HK-2 (cell line): Measurements from ENCODE around the gene MAP3K2.
"Not testable (repeated sequence)": the region's sequence is repeated elsewhere in the genome, so short reads cannot be mapped to it uniquely, and the experiment has no call there.

ENCODE experiments used
- DNase-seq: peaks from one replicate; pipeline ENCODE4 v3.0.0-alpha.2; 2018; ENCODE audit not compliant: unreplicated experiment

Gene MAP3K2

DNA sequence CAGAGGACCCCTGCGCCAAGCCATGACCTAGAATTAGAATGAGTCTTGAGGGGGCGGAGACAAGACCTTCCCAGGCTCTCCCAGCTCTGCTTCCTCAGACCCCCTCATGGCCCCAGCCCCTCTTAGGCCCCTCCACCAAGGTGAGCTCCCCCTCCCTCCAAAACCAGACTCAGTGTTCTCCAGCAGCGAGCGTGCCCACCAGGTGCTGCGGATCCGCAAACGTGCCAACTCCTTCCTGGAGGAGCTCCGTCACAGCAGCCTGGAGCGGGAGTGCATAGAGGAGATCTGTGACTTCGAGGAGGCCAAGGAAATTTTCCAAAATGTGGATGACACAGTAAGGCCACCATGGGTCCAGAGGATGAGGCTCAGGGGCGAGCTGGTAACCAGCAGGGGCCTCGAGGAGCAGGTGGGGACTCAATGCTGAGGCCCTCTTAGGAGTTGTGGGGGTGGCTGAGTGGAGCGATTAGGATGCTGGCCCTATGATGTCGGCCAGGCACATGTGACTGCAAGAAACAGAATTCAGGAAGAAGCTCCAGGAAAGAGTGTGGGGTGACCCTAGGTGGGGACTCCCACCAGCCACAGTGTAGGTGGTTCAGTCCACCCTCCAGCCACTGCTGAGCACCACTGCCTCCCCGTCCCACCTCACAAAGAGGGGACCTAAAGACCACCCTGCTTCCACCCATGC is 33.5 kb upstream of the MAP3K2 start:
- no peak for DNase-seq

DNA sequence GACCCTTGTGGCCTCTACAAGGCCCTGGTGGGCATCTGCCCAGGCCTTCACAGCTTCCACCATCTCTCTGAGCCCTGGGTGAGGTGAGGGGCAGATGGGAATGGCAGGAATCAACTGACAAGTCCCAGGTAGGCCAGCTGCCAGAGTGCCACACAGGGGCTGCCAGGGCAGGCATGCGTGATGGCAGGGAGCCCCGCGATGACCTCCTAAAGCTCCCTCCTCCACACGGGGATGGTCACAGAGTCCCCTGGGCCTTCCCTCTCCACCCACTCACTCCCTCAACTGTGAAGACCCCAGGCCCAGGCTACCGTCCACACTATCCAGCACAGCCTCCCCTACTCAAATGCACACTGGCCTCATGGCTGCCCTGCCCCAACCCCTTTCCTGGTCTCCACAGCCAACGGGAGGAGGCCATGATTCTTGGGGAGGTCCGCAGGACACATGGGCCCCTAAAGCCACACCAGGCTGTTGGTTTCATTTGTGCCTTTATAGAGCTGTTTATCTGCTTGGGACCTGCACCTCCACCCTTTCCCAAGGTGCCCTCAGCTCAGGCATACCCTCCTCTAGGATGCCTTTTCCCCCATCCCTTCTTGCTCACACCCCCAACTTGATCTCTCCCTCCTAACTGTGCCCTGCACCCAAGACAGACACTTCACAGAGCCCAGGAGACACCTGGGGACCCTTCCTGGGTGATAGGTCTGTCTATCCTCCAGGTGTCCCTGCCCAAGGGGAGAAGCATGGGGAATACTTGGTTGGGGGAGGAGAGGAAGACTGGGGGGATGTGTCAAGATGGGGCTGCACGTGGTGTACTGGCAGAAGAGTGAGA is 32.5 kb upstream of the MAP3K2 start:
- DNase-seq = no peak

DNA sequence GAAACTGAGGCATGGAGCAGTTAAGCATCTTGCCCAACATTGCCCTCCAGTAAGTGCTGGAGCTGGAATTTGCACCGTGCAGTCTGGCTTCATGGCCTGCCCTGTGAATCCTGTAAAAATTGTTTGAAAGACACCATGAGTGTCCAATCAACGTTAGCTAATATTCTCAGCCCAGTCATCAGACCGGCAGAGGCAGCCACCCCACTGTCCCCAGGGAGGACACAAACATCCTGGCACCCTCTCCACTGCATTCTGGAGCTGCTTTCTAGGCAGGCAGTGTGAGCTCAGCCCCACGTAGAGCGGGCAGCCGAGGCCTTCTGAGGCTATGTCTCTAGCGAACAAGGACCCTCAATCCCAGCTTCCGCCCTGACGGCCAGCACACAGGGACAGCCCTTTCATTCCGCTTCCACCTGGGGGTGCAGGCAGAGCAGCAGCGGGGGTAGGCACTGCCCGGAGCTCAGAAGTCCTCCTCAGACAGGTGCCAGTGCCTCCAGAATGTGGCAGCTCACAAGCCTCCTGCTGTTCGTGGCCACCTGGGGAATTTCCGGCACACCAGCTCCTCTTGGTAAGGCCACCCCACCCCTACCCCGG is 31.8 kb upstream of the MAP3K2 start:
- no peak for DNase-seq

DNA sequence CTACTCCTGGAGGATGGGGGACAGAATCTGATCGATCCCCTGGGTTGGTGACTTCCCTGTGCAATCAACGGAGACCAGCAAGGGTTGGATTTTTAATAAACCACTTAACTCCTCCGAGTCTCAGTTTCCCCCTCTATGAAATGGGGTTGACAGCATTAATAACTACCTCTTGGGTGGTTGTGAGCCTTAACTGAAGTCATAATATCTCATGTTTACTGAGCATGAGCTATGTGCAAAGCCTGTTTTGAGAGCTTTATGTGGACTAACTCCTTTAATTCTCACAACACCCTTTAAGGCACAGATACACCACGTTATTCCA is 31.3 kb upstream of the MAP3K2 start:
- DNase-seq = no peak

DNA sequence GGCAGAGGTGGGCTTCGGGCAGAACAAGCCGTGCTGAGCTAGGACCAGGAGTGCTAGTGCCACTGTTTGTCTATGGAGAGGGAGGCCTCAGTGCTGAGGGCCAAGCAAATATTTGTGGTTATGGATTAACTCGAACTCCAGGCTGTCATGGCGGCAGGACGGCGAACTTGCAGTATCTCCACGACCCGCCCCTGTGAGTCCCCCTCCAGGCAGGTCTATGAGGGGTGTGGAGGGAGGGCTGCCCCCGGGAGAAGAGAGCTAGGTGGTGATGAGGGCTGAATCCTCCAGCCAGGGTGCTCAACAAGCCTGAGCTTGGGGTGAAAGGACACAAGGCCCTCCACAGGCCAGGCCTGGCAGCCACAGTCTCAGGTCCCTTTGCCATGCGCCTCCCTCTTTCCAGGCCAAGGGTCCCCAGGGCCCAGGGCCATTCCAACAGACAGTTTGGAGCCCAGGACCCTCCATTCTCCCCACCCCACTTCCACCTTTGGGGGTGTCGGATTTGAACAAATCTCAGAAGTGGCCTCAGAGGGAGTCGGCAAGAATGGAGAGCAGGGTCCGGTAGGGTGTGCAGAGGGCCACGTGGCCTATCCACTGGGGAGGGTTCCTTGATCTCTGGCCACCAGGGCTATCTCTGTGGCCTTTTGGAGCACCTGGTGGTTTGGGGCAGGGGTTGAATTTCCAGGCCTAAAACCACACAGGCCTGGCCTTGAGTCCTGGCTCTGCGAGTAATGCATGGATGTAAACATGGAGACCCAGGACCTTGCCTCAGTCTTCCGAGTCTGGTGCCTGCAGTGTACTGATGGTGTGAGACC is 30.7 kb upstream of the MAP3K2 start, which contains the start of gene PROC:
Gene PROC (plus strand): TSS at position 128 of the 812 bp plus-strand sequence. CDS start 1,516 bp downstream, outside the sequence.
- no peak for DNase-seq

DNA sequence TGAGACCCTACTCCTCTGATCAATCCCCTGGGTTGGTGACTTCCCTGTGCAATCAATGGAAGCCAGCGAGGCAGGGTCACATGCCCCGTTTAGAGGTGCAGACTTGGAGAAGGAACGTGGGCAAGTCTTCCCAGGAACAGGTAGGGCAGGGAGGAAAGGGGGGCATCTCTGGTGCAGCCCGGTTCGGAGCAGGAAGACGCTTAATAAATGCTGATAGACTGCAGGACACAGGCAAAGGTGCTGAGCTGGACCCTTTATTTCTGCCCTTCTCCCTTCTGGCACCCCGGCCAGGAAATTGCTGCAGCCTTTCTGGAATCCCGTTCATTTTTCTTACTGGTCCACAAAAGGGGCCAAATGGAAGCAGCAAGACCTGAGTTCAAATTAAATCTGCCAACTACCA is 29.6 kb upstream of the MAP3K2 start:
- no peak for DNase-seq

DNA sequence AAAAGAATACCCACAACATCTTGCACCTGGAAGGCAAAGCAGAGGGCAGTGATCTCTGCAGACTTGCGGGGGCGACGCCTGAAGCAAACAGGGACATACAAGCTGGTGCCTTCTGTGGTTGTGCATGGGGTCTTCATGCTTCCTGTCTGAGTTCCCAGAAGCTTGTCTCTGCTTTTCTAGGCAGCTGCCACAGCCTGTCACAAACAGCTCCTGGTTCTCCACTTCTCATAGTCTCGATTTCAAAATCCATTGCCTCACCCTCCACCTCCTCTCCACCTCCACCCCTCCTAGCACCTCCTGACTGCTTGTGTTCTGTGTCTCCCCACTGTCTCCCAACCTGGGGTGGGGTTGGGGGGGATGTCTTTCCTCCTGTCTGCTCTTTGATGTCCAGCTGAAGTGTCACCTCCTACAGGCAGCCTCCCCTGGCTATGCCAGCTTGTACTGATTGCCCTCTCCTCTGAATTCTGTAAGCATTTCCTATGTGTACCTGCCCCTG is 28.8 kb upstream of the MAP3K2 start:
- no peak for DNase-seq

DNA sequence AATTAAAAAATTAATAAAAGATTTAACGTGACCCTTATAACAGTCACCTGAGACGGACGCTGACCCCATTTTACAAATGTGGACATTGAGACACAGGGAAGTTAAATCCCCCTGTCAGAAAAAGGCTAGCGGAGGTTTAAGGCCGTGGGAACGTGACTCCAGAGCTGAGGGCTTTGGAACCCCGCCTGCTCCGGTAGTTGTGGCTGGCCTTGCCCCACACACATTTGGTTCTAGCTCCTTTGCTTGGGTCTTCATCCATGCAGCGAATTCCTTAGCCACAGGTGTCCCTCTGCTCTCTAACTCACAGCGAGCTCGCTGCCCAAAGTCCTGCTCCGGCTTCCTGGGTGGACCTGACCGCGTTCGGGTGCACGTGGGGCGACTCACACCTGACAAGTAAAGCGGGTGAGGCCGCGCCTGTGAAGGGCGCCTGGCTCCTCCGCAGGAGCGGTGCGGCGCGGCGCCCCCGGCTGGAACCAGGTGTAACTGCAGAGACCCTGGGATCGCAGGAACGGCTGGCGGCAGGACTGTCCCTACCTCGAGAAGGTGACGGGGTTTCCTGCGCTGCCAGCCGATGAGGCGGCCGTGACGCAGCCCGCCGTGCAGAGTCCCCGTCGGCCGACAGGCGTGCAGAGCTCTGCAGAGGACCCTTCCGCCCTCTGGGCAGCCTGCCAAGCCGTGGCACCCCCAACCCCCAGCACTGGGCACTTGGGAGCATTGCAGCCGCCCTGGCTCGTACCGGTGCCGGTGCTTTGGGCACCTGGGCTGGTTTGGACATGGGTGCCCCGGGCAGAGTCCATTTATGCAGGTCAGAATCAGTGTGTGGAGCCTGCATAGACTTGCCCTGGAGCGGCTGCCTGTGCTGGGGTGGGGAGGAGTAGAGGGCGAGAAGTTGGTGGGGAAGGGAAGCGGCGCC is 28.1 kb upstream of the MAP3K2 start:
- peak; percentile 65 for DNase-seq

DNA sequence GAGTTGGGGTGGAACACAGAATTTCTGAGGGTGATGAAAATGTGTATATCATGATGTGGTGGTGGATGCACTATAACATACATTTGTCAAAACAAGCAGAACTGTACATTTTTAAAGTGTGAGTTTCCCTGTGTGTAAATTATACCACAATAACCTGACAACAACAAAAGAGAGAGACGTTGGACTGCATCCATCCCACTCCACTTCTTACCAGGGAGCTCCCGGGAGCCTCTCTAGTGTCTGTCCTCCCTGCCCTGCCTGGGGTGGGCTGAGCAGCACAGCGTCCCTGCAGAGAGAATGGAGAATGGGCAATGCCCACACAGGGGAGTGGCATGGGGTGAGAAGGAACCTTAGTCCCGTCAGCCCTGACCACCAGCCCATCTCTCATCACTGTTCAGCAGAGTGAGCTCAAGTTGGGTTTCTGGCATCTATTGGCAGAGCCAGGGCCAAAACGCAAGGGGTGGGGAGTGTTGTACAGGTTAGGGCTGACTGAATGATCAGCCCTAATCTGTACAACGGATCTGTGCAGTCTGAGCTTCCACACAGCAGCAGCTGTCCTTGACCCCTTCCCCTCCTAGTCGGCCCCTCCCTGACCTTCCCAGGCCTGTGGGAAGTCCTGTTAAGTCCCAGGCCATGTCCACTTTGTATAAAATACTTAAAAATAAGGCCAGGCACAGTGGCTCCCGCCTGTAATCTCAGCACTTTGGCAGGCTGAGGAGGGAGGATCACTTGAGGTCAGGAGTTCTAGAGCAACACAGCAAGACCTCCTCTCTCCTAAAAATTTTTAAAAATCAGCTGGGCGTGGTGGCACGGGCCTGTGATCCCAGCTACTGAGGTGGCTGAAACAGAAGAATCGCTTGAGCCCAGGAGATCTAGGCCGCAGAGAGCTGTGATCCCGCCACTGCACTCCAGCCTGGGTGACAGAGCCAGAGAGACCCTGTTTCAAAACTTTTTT is 27.1 kb upstream of the MAP3K2 start:
- DNase-seq = no peak

DNA sequence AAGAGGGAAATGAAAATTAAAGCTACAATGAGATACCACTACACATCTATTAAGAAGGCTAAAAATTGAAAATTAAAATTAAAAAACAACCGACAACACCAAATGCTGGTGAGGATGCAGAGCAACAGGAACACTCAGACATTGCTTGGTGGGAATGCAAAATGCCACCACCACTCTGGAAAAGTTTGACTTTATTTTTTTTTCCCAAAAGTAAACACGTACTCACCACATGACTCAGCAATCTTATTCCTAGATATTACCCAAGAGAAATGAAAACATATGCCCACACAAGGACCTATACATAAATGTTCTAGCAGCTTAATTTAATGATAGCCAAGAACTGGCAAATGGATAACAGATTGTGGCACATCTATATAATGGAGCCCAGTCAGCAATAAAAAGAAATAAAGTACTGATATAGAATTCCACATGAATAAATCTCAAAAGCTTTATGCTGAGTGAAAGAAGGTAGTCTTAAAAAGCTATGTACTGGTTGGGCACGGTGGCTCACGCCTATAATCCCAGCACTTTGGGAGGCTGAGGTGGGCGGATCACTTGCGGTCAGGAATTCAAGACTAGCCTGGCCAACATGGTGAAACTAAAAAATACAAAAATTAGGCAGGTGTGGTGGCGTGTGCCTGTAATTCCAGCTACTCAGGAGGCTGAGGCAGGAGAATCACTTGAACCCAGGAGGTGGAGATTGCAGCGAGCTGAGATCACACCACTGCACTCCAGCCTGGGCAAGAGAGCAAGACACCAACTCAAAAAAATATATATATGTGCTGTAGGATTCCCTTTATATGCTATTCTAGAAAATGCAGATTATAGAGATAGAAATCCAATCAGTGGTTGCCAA is 26.2 kb upstream of the MAP3K2 start:
- no peak for DNase-seq

DNA sequence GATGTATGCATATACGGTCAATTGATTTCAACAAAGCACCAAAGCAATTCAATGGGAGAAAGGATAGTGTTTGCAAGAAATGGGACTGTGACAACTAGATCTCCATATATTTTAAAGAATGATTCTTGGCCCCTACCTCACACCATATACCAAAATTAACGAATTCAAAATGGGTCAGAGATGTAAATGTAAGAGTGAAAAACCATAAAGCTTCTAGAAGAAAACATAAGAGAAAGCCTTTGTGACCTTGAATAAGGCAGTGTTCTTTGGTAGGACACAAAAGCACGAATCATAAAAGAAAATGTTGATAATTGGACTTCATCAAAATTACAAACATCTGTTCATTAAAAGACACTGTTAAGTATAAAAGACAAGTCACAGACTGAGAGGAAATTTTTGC is 25.4 kb upstream of the MAP3K2 start:
- no peak for DNase-seq

DNA sequence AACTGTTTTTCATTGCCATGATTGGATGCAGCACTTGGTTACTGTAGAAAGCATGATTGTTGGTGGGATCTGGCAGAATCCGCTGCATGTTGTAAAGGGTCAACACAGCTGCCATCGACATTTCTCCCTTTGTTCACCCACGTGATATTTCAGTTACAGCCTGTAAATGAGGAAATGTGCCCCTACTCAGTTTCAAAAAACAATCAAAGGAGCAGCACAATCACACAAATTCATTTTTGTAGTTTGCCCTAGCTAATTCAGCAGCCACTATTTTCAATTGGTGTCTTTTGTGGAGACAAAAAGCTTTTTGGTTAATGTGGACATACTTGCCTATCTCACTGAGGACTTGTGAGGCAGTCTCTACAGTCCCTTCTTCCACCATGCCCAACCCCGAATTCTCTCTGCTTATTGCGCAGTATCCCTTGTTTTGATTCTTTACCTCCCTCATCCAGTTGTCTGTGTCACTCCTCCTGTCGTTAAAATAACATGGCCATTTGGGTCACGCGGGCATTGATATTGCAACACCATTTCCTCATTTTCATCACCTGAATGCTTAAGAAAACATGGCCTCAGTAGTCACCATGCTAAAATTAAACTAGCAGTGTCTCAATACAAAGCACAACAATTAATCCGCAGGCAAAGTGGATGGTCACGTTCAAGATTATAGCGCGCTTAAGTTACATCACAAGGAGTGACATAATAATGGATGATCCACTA is 24.0 kb upstream of the MAP3K2 start:
- no peak for DNase-seq

DNA sequence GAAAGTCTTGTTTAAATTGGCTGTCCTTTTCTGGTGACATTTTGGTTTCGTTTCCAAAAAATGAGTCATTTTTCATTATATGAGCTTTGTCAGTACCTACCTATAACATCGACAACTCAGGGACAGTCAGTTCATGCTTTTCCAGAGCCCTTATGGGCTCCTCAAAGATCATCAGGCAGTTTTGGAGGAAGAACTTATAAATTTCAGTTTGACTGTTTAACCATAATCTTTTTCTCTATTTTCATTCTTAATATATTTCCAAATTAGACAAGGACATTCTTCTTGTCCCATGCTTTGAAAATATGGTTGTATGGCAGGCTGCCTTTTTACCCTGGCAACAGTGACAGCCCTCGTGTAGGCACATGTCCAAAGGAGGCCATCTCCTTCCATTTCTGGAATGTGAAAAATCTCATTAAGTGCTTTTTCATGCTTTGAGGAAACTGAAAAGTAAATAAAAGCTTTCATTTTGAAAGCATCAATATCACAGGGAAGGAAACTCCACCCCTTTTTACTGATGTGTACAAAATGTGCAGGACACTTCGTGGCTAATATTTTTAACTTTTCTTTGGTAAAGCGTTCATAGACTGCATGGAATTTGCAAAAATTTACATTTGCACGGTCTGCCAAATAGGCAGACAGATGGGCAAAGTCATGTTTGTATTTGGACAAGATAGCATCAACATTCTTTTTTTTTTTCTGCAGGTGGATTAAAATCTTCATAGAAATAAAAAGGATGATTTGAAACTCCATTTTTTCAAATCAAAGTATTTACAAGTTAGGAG is 23.3 kb upstream of the MAP3K2 start:
- no peak for DNase-seq

DNA sequence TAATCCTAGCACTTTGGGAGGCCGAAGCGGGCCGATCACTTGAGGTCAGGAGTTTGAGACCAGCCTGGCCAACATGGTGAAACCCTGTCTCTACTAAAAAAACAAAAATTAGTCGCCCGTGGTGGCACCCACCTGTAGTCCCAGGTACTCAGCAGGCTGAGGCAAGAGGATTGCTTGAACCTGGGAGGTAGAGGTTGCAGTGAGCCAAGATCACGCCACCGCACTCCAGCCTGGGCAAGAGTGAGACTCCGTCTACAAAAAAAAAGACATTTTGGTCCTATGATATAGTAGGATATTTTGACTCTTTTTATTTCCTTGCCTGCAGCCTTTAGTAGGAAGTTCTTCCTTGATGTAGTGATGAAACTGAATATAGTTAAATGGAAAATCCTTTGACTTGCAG is 21.9 kb upstream of the MAP3K2 start:
- DNase-seq = not testable (repeated sequence)

DNA sequence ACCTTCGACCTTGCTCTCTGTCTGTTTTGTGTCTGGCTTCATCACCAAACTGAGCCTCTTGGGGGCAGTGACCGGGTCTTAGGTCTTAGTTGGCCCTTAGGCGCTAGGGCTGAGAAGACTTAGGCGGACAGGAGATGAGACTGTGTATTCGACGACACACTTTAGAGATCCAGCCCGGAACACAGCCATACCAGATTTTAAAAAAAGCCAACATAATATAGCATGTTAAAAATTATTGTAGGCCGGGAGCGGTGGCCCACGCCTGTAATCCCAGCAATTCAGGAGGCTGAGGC is 21.0 kb upstream of the MAP3K2 start:
- no peak for DNase-seq

DNA sequence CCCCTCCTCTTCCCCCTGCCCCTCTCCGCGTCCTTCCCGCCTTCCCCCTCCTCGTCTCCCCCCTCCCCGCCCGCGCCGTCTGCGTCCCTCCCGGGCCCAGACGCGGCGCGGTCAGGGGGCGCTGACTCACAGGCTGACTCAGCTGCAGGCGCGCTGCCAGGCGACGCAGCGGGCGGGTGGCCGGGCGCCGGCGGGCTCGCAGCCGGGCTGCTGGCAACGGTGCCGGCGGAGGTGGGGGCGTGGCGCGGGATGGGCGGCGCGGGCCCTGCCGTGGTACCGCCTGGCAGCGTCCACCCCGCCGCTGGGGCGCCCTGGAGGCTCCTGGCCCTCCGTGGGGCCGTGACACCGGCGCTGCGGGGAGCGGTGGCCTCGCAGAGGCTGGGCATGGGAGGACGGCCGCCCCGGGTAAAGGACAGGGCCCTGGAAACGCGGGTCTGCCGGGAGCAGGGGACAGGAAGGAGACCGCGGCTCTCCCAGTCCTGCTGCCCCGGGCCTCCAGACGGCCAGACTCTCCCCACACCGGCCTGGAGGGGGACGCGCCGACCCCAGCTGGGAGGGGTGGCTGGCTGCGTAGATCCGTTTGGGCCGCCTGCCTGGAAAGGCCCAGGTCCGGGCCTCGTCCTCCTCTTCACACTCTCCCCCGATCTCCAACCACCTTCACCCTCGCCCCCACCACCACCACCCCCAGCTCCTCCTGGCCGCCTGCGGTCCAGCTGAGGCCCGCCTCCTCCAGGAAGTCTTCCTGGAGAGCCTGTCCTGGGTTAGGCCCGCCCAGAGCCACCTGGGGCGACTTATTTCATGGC is 20.4 kb upstream of the MAP3K2 start:
- peak; percentile 94 for DNase-seq

DNA sequence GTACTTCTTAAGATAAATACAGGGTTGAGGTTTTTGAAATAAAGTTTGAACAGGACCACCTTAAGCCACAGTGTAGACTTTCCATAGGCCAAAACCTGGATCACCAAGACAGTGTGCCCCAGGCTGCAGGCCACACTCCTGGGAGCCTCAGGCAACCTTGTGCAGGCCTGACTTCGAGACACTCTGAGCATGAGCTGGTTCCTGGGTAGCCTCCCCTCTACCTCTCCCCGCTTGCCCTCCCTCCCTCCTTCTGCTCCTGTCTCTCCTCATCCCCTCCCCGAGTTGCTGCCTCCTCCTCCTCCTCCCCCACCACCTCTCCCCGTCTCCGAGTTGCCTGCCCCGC is 19.9 kb upstream of the MAP3K2 start:
- no peak for DNase-seq
